Lower lobe of right lung (tissue), 2 donors: ENCODE data around the gene ABHD16A. TPM values are rescaled to one million over a fixed set of nuclear protein-coding genes. Genes with fewer than 3 reads are reported as not detected.

ENCODE experiments used
- ATAC-seq, 2 donors: fragments of 200-7000 bp; cut with Tn5 transposase; one replicate each; pipeline ENCODE4 v1.9.1; 2020 to 2022; ENCODE audit warnings: mild to moderate bottlenecking in 2 of 2, moderate library complexity in 2 of 2
- DNase-seq: peaks from one replicate; pipeline ENCODE4 v3.0.0-alpha.2; 2020
- H3K27ac ChIP-seq: fragments of 200-600 bp; one replicate; pipeline ENCODE4 v1.8.0; 2022
- H3K27me3 ChIP-seq: fragments of 200-600 bp; one replicate; pipeline ENCODE4 v1.8.0; 2022; ENCODE audit warnings: low read depth
- H3K36me3 ChIP-seq: fragments of 200-600 bp; one replicate; pipeline ENCODE4 v1.8.0; 2022; ENCODE audit warnings: mild to moderate bottlenecking
- H3K4me1 ChIP-seq: fragments of 200-600 bp; one replicate; pipeline ENCODE4 v1.8.0; 2022
- H3K4me3 ChIP-seq: fragments of 200-600 bp; one replicate; pipeline ENCODE4 v1.8.0; 2022; ENCODE audit warnings: mild to moderate bottlenecking
- H3K9me3 ChIP-seq: fragments of 200-600 bp; one replicate; pipeline ENCODE4 v1.8.0; 2022
- CTCF ChIP-seq: fragments of 200-600 bp; IDR thresholded peaks from one replicate; pipeline ENCODE4 v1.8.0; 2022; ENCODE audit warnings: antibody characterized with exemption, mild to moderate bottlenecking
- intact Hi-C: fragments of 100-400 bp; cut with DNase I; formaldehyde crosslinking; loops from one replicate; pipeline ENCODE4 v1.11.0; 2022
- total RNA-seq: library from RNA; stranded (reverse); fragmentation: NEBNext Ultra II Directional; extraction: Animal tissue kit (Norgen Biotek cat#: 25700); gene quantifications from one replicate; pipeline ENCODE4 v1.2.1, GENCODE V29; 2021
- donor health status: DM: no; HTN: yes; CAD: no; lungs with severe emphysema.

Gene ABHD16A
- total RNA-seq, 1 donor from 2014 or later: 56.4 TPM

DNA sequence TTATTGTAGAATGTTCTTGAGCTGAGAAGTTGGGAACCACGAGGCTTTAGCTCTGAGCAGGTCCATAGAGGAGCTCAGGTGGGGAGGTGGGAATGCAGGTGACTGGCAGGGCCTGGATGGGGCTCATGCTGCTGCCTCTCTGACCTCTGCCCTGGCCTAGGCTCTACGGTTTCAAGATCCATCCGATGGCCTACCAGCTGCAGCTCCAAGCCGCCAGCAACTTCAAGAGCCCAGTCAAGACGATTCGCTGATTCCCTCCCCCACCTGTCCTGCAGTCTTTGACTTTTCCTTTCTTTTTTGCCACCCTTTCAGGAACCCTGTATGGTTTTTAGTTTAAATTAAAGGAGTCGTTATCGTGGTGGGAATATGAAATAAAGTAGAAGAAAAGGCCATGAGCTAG lies 33.4 kb downstream of the ABHD16A start, which contains the start of gene LY6G5B:
Gene LY6G5B (plus strand): TSS at position 301 of the 400 bp plus-strand sequence. CDS start 975 bp downstream, outside the sequence.
- no peak for TF ChIP-seq CTCF
- Histone ChIP-seq H3K4me1 (peaks cover 21% of the 10 kb centered on the region), H3K27ac (no peak within 1 kb of the TSS), H3K36me3 (peaks cover 70% of the 10 kb centered on the region), H3K4me3 (no peak within 1 kb of the TSS), H3K9me3 (no peaks in the 10 kb centered on the region), H3K27me3 (no peaks in the 10 kb centered on the region)
- DNase-seq (no peak), ATAC-seq (no peak)
- intact Hi-C loops: no loop called here

DNA sequence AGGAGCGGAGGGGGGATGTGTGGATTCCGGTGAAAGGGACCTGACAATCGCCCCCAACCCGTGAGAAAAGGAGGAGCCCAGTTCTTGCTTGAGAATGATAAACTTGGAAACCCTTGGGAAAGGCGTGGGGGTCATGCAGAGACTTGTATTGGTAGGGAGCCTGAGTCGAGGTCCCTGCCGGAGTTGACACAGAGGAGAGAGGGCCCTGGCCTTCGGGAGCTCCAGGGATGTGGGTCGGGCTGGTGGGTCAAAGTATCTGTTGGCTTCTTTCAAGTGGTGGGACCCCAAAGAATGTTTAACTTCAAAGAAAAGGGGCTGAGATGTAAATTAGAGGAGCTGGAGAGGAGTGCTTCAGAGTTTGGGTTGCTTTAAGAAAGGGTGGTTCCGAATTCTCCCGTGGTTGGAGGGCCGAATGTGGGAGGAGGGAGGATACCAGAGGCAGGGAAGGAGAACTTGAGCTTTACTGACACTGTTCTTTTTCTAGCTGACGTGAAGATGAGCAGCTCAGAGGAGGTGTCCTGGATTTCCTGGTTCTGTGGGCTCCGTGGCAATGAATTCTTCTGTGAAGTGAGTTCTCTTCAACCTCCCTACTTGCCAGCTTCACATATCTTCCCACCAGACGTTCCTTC lies 36.7 kb downstream of the ABHD16A start:
- no peak for ATAC-seq
- TF ChIP-seq CTCF: no peak
- intact Hi-C loops: no loop called here

DNA sequence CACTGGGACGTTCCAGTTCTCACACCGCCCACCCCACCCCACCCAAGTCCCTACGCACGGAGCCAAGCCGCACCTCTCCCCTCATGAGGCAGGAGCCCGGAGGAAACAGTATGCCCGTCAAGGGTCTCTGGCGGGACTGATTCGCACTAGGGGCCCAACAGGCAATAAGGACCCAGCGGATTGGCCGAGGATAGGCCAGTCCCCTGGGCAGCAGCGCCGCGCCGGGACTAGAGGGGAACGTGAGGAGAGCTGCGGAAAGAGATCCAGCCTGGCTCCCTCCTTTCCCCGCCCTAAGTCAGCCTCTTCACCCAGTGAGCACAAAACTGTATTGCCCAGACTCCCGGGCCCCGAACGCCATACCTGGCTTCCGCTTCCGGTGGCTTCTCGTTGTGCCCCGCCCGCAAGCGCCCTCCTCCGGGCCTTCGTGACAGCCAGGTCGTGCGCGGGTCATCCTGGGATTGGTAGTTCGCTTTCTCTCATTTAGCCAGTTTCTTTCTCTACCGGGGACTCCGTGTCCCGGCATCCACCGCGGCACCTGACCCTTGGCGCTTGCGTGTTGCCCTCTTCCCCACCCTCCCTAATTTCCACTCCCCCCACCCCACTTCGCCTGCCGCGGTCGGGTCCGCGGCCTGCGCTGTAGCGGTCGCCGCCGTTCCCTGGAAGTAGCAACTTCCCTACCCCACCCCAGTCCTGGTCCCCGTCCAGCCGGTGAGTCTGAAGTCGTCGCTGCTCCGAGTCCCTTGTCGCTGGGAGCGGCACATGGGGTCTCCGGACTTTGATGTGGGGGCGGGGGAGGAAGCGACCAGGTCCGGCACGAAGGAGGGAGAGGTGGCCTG lies 37.4 kb downstream of the ABHD16A start, which contains the start of gene CSNK2B:
Gene CSNK2B (plus strand): TSS at position 580 of the 836 bp plus-strand sequence. CDS start 752 bp downstream, outside the sequence.
- intact Hi-C loops: no loop called here
- ATAC-seq: peak; percentile 96
- Histone ChIP-seq H3K27ac (peak within 1 kb of the TSS; percentile 91), H3K36me3 (peaks cover 60% of the 10 kb centered on the region), H3K4me1 (peaks cover 51% of the 10 kb centered on the region), H3K27me3 (no peaks in the 10 kb centered on the region), H3K9me3 (no peaks in the 10 kb centered on the region), H3K4me3 (peak within 1 kb of the TSS; percentile 78)
- peak; percentile 15 for TF ChIP-seq CTCF
- peak; percentile 99 for DNase-seq

More for the DNA sequence above, 36.7 kb downstream of the ABHD16A start:
- Histone ChIP-seq H3K4me3 (peak overlapping the region; percentile 78), H3K4me1 (peaks cover 46% of the 10 kb centered on the region), H3K27me3 (no peaks in the 10 kb centered on the region), H3K9me3 (no peaks in the 10 kb centered on the region), H3K36me3 (peaks cover 68% of the 10 kb centered on the region), H3K27ac (peak overlapping the region; percentile 91)
- DNase-seq: no peak

DNA sequence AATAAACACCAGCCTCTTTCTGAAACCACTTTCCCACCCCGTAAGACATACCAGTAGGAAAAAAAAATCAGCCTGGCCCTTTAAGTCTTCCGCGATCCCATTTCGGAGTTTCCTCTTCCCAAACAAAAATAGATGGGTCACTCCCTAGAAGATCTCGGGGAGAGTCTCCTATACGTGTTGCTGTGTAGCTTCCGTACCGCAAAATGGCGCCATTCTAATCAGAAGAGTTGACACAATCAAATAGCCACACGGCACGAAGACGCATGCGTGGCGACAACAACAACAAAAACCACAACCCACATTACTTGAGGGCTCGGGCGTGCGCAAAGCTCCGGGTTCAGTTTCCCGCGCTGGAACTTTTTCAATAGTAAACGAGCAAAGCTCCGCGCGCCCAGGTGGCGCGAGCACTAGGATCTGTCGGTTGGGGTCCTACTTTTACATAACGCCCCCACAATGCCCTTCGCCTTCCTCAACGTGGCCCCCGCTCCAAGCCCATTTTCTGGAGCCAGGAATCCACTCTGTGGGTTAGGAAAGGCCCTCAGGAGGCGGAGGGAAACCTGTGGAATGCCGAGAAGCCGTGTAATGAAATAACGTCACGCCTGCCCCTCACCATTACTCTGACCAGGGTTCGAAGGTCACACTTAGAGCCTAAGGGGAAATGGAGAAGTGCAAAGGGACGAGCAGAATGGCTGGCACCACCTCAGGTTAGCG lies 38.2 kb downstream of the ABHD16A start, which contains the start of gene GPANK1:
Gene GPANK1 (minus strand): TSS at position 208 of the 711 bp plus-strand sequence. CDS start 519 bp downstream, outside the sequence.
- intact Hi-C loops: no loop called here
- no peaks in the 10 kb centered on the region for H3K27me3 ChIP-seq
- no peak for TF ChIP-seq CTCF
- H3K4me3 ChIP-seq: peak within 1 kb of the TSS; percentile 78
- peak; percentile 94 for DNase-seq
- ATAC-seq: peak; percentile 79 to 83
- H3K9me3 ChIP-seq: no peaks in the 10 kb centered on the region
- peaks cover 51% of the 10 kb centered on the region for H3K4me1 ChIP-seq
- peak within 1 kb of the TSS; percentile 91 for H3K27ac ChIP-seq
- peaks cover 52% of the 10 kb centered on the region for H3K36me3 ChIP-seq
